ENCODE measurements around the gene AGTPBP1.
"Not testable (repeated sequence)": the region's sequence is repeated elsewhere in the genome, so short reads cannot be mapped to it uniquely, and the experiment has no call there.

Gene AGTPBP1

DNA sequence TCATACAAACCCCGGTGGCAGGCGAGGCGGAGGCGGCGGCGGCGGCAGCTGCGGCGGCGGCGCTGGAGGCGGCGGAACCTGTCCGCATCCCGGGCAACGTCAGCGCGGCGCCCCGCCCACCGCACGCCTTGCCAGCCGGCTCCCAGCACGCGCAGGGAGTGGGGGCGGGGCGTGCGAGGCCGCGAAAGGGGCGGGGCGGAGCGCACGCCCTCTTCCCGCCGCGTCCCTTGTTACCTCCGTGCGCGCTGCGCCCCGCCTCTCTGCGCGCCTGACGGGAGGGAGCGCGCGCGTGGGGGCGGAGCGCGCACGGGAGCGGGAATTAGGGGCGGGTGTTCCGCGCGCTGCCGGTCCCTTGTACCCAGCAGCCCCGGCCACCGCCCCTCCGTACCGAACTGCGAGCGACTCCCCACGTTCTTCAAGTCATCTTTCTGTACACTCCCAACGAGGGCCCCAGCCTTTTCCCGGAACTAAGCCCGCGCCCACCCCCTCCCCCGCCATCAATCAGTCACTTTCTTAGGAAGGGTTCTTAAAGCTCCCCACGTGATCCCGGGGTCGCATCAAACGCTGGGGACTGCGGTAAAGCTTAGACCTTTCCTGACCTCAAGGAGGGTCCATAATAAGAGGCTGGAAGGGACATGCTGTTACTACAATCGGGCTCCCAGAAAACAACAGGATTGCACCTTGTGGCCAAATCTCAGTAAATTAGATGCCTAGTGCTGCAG lies at the start of gene AGTPBP1:
Gene AGTPBP1, minus strand, starts transcription at position 80 of the 722 bp plus-strand sequence. CDS start 29,421 bp downstream, outside the sequence.
- DNase-seq (ENCODE audit: low read depth), result peak; percentile 91

GRCh38 chr9:85786116-85786515 lies 44.4 kb upstream of the AGTPBP1 start:
- DNase-seq (ENCODE audit: low read depth), result not testable (repeated sequence)

DNA sequence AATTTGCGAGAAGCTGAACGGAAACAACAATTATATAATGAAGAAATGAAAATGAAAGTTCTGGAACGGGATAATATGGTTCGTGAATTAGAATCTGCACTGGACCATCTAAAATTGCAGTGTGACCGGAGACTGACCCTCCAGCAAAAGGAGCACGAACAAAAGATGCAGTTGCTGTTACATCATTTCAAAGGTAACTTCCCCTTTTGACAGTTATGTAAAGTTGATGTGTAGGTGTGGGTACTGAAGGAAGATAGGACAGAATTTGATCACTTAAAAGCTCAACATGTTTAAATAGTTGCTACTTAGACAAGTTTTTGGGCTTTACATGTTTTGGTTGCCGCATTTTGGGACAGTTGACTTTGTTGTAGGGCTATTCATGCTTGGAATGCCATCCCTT lies 32.1 kb upstream of the AGTPBP1 start:
- not testable (repeated sequence) for DNase-seq (ENCODE audit: low read depth)

- not testable (repeated sequence) for DNase-seq (ENCODE audit: low read depth)
These were observed 20.0 kb upstream of the AGTPBP1 start for GRCh38 chr9:85761802-85762201.

GRCh38 chr9:85757716-85758115 lies 16.0 kb upstream of the AGTPBP1 start:
- DNase-seq (ENCODE audit: low read depth), result not testable (repeated sequence)

DNA sequence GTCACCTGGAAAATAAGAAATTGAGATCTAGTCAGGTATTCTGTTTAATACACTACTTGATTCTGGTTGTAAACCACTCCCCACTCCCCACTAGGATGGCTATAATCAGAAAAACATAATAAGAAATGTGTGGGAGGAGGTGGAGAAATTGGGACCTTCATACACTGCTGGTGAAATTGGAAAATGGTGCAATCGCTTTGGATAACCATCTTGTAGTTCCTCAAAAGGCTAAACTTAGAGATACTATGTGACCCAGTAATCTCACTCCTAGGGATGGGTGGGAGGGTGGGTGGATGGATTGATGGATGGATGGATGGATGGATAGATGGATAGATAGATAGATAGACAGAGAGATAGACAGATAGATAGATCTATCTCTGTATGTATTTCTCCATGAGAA lies 14.5 kb upstream of the AGTPBP1 start:
- not testable (repeated sequence) for DNase-seq (ENCODE audit: low read depth)

DNA sequence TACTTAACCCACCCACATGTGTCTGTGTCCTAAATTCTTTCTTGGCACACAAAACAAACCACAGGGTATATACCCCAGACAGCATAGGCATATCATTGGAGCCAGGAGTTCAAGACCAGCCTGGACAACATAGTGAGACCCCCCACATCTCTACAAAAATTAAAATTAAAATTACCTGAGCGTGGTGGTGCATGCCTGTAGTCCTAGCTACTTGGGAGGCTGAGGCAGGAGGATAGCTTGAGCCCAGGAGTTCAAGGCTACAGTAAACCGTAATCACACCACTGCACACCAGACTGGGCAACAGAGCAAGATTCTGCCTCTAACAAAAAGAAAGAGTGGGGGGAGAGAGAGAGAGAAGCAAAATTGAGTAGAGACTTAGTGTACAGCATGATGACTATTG lies 4.6 kb upstream of the AGTPBP1 start:
- no peak for DNase-seq (ENCODE audit: low read depth)

GRCh38 chr9:85745203-85745602 lies 3.4 kb upstream of the AGTPBP1 start:
- no peak for DNase-seq (ENCODE audit: low read depth)

DNA sequence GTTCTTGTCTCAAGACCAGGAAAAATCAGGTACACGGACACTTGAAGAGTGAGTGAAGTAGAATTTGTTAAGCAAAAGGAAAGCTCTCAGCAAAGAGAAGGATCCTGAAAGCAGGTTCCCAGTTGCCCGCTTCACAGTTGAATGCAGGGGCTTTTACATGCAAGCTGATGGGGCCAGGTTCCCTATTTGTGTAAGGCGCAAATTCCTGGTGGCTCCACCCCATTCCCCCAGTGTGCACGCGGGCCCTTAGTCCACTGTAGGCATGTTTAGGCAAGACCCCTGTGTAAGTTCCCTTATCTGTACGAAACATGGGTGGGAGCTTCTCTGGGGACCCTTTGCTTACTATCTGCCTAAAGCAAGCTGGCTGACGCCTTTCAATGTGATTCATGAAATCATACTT lies 2.7 kb upstream of the AGTPBP1 start:
- no peak for DNase-seq (ENCODE audit: low read depth)

DNA sequence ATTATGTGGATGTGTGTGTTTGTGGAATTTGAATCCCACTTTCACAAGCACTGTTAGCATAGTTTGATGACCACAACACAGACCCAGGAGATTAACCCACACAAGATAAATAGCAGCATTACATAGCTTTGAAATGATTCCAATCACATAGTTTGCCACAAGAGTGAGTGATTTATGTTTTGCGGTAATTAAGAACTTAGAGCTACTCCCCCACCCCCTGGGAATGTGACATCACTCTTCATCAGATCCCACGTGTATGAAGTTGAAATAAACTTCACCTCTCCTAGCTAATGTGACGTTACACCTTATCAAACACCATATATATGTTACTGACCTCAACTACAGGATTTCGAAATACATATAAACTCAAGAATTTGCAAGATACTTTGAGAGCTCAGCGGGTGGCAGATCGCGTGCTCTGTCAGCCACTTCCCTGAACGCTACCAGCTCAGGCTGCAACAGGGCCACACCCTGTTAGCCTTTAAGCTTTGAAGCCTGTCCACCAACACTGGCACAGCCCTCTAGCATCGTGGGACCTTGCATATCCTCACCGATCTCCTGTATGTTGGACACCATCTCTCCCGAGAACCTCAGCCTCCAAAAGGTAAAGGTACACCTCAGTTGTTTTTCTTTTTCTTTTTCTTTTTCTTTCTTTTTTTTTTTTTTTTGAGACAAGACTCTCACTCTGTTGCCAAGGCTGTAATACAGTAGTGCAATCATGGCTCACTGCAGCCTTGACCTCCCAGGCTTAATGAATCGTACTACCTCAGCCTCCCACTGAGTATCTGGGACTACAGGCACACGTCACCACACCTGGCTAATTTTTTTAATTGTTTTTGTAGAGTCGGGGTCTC lies 1.7 kb upstream of the AGTPBP1 start:
- DNase-seq (ENCODE audit: low read depth), result no peak

DNA sequence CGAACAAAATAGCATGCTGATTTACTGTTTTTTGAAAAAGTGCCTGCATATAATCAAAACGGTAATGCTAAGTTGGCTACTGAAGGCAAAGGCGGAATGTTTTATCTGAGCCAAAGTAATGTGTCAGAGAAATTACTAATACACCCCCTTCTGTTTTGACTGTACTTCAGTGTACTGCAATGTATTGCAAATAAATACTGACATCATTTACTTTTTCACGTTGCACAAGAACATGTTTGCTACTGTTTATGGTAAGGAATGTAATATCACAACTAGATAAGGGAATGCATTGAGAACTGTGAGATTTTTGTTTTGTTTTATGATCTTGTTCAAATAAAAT lies 813 bp upstream of the AGTPBP1 start:
- peak; percentile 51 for DNase-seq (ENCODE audit: low read depth)

GRCh38 chr9:85741095-85741874 lies 469 bp downstream of the AGTPBP1 start:
- DNase-seq (ENCODE audit: low read depth), result no peak

DNA sequence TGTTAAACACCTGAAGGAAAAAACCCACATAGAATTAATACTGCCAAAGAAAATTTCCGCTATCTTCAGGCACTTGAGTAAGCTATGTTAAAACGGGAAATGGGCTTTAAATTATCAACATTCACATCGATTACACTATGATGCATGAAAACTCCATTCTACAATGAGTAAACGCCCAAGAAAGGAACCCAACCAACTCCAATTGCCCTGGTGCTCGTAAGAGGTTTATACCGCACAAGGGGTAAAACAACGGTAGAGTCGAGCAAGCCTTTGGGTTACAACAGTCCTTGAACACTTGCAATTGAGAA lies 1.0 kb downstream of the AGTPBP1 start:
- peak; percentile 18 for DNase-seq (ENCODE audit: low read depth)

GRCh38 chr9:85738509-85738908 lies 3.2 kb downstream of the AGTPBP1 start:
- no peak for DNase-seq (ENCODE audit: low read depth)

DNA sequence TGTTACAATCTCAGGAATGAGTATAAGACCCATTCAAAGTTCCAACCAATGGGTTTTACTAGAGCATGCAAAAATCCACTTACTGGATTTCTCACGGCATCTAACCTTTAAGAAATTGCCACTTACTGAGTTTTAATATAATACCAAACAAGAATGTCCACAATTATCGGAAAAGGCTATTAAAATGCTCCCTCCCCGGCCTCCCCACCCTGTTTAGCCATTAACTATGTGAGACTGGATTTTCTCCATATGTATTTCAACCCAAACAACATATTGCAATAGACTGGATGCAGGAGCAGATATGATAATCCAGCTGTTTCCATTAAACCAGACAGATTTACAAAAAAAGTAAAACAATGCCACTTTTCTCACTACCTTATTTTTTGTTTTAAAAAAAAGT lies 4.1 kb downstream of the AGTPBP1 start:
- DNase-seq (ENCODE audit: low read depth), result no peak

DNA sequence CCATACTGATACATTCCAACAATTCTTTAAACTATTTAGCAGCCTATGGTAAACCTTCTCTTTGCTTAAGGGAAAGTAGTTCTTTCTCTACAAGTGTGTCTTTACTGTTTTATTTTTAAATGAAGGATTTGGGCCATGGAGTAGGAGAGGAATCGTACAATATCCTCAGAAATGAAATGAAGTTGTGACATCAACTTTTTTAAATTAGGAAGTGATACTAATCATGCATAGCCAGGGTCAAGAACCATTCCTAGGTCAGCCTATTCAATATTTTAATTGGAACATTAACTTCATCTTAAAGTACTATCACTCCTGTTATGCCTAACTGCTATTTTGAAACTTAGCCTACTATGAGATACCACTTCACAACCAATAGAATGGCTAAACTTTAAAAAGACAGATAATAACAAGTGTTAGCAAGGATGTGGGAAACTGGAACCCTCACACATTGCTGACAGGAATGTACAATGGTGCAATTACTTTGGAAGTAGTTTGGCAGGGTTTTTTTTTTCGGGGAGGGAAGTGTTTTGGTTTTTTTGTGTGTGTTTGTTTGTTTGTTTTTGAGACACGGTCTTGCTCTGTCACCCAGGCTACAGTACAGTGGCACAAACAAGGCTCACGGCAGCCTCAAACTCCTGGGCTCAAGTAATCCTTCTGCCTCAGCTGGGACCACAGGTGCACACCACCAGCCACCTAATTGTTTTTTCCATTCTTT lies 10.7 kb downstream of the AGTPBP1 start:
- no peak for DNase-seq (ENCODE audit: low read depth)

DNA sequence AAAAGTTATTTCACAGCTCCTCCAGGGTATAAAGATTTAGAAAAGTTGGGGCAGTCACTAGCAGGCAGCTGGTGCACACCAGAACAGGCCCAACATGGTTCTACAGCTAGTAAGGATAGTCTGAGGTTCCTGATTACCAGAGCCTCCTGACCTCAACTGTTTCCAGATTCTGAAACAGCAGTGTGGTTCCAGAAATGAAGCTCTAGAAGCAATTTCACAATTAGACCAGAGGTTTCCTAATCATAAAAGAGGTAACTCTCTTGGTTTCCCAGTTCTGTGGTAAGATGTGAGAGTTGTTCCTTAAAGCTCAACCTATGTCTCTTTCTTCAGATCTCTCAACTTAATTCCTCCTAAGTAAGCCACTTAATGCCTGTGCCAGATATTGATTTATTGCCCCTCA lies 11.9 kb downstream of the AGTPBP1 start:
- peak; percentile 6 for DNase-seq (ENCODE audit: low read depth)

GRCh38 chr9:85727500-85727899 lies 14.3 kb downstream of the AGTPBP1 start:
- DNase-seq (ENCODE audit: low read depth), result no peak

GRCh38 chr9:85726737-85727136 lies 15.0 kb downstream of the AGTPBP1 start:
- no peak for DNase-seq (ENCODE audit: low read depth)

- no peak for DNase-seq (ENCODE audit: low read depth)
These were observed 18.5 kb downstream of the AGTPBP1 start for GRCh38 chr9:85723215-85723614.

DNA sequence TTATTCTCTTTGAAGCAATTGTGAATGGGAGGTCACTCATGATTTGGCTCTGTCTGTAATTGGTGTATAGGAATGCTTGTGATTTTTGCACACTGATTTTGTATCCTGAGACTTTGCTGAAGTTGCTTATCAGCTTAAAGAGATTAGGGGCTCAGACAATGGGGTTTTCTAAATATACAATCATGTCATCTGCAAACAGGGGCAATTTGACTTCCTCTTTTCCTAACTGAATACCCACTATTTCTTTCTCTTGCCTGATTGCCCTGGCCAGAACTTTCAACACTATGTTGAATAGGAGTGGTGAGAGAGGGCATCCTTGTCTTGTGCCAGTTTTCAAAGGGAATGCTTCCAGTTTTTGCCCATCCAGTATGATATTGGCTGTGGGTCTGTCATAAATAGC lies 22.3 kb downstream of the AGTPBP1 start:
- DNase-seq (ENCODE audit: low read depth), result not testable (repeated sequence)

DNA sequence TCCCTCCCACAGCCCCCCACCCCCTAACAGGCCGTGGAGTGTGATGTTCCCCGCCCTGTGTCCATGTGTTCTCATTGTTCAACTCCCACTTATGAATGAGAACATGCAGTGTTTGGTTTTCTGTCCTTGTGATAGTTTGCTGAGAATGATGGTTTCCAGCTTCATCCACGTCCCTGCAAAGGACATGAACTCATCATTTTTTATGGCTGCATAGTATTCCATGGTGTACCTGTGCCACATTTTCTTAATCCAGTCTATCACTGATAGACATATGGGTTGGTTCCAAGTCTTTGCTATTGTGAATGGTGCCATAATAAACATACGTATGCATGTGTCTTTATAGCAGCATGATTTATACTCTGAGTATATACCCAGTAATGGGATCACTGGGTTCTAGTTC lies 23.9 kb downstream of the AGTPBP1 start:
- DNase-seq (ENCODE audit: low read depth), result not testable (repeated sequence)
